Gastrocnemius medialis (tissue), 4 donors: ENCODE results near the gene NAA25. TPM values are rescaled to one million over a fixed set of nuclear protein-coding genes. Genes with fewer than 3 reads are reported as not detected.
"Not testable (repeated sequence)": the region's sequence is repeated elsewhere in the genome, so short reads cannot be mapped to it uniquely, and the experiment has no call there.

Experiments used
- ATAC-seq, 2 donors: fragments of 150-250 bp; one replicate each; pipeline ENCODE4 v1.9.1; 2016
- DNase-seq, 2 donors: peaks; one replicate each; pipeline ENCODE4 v3.0.0-alpha.2; 2019
- H3K27ac ChIP-seq, 4 donors: fragments of 200-600 bp; sonication (generic); 1 replicate in 1 of 4; 2 replicates in 3 of 4; pipeline ENCODE4 v1.5.1; 2016 to 2018; ENCODE audit warnings: mild to moderate bottlenecking in 2 of 4, moderate library complexity in 1 of 4
- H3K27me3 ChIP-seq, 3 donors: fragments of 200-600 bp; sonication (generic) in 2 of 3; 1 replicate in 1 of 3; 2 replicates in 2 of 3; pipeline versions ENCODE4 v1.5.1 to v1.6.0; 2016 to 2019; ENCODE audit warnings: mild to moderate bottlenecking in 1 of 3, moderate library complexity in 1 of 3
- H3K36me3 ChIP-seq, 2 donors: fragments of 200-600 bp; sonication (generic) in 1 of 2; one replicate each; pipeline ENCODE4 v1.5.1; 2017 to 2018
- H3K4me1 ChIP-seq, 2 donors: fragments of 200-600 bp; sonication (generic) in 1 of 2; one replicate each; pipeline ENCODE4 v1.5.1; 2016 to 2017; ENCODE audit warnings: mild to moderate bottlenecking in 2 of 2
- H3K4me3 ChIP-seq, 4 donors: fragments of 200-600 bp; sonication (generic) in 3 of 4; 1 replicate in 1 of 4; 2 replicates in 3 of 4; pipeline ENCODE4 v1.5.1; 2016 to 2019; ENCODE audit warnings: mild to moderate bottlenecking in 2 of 4
- H3K9me3 ChIP-seq, 3 donors: fragments of 200-600 bp; sonication (generic) in 2 of 3; 1 replicate in 1 of 3; 2 replicates in 2 of 3; pipeline ENCODE4 v1.5.1; 2016 to 2019
- POLR2A ChIP-seq, 2 donors: fragments of 450-650 bp; IDR thresholded peaks; one replicate each; pipeline ENCODE4 v1.6.1; 2017; ENCODE audit warnings: antibody characterized with exemption in 2 of 2, mild to moderate bottlenecking in 2 of 2, moderate library complexity in 2 of 2
- in situ Hi-C, 4 donors: fragments of 200-750 bp; cut with MboI; loops; one replicate each; pipeline versions ENCODE4 v1.15.0 to v1.8.0; 2017; ENCODE audit warnings: low sequenced_read_pairs in 4 of 4
- intact Hi-C: fragments of 100-400 bp; cut with DNase I; formaldehyde crosslinking; loops from one replicate; pipeline ENCODE4 v1.15.1; 2023; ENCODE audit warnings: low total_unique reads
- total RNA-seq, 4 donors: library from RNA; depleted of rRNA; stranded (reverse); fragments of >200 nt; gene quantifications; one replicate each; pipeline versions ENCODE4 v1.1.0 to v1.2.3, GENCODE V29; 2016
- TF ChIP-seq, protein P1 (sequence below), 5 experiments: fragments of 450-650 bp in 3 of 5; fragments of 200-600 bp in 2 of 5; sonication (generic) in 2 of 5; IDR thresholded peaks in 4 of 5; conservative IDR thresholded peaks in 1 of 5; 1 replicate in 4 of 5; 2 replicates in 1 of 5; pipeline ENCODE4 v1.5.1; 2016 to 2019; ENCODE audit warnings: antibody characterized with exemption in 5 of 5, mild to moderate bottlenecking in 3 of 5, moderate library complexity in 3 of 5

The NAA25 gene
- total RNA-seq, 4 donors from 2014 or later, result 17.2 to 44.6 (median 25.5) TPM

DNA sequence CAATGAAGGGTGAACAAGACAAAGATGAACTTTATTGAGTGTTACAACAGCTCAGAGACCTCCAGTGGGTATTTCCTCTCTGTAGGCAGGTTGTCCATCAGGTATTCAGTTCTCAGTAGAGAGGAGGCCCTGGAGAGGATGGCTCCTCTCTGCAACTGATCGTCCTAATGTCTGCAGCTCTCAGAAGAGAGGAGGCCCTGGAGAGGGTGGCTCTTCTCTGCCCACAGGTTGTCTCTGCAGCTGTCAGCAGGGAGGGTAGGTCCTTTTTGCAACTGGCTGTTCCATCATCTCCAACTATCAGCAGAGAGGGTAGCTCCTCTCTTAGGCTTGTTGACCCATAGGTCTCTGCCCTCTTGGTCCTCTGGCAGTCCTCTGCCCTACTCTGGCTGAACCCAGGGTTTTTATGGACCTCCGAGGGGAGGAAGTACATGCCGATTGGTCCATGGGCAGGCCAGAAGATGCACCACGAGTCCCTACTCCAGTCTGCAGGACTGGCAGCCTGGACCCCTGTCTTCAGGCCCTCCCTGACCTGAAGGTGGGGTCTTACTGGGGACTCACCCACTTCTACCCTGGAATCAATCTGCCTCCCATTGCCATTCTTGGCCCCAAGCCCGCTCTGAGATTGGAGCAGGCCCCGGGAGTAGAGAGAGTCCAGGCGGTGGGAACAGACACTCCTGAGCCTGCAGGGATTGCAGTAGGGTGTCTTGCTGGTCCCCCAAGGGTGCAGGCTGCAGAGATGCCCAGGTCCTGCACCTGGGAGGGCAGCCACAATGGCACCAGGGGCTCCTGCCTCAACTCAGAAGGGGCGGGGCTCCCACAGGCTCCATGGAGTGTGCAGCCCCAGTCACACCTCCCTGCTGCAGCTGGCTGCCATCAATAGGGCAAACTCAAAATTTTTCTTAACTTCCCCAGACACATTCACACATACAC is 97.9 kb downstream of the NAA25 start:
- in situ Hi-C loops, result loop anchor here in 1 of 4 donors (10.0 kb wide), 1 partner anchor 66 kb away; no protein-coding TSS in a partner anchor
- ATAC-seq, result no peak

DNA sequence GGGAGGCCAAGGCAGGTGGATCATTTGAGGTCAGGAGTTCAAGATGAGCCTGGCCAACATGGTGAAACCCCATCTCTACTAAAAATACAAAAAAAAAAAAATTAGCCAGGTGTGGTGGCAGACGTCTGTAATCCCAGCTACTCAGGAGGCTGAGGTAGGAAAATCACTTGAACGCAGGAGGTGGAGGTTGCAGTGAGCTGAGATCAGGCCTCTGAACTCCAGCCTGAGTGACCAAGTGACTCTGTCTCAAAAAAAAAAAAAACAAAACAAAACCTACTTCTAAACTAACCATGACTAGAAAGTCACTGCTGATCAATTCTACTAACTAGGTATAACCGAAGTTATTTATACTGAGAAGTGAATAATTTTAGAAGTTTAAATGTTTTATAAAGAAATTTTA is 99.0 kb downstream of the NAA25 start:
- H3K27ac ChIP-seq, DNase-seq, H3K4me3 ChIP-seq, H3K27me3 ChIP-seq, in situ Hi-C loops, H3K36me3 ChIP-seq, ATAC-seq, H3K9me3 ChIP-seq, intact Hi-C loops: not testable (repeated sequence)
- H3K4me1 ChIP-seq, result peaks cover 22 to 27% of the 10 kb centered on the region in 2 donors

More for the DNA sequence above, 97.9 kb downstream of the NAA25 start:
- Histone ChIP-seq H3K27ac (no peak overlapping the region), H3K4me1 (peaks cover 25 to 31% of the 10 kb centered on the region in 2 donors), H3K27me3 (no peaks in the 10 kb centered on the region), H3K9me3 (no peaks in the 10 kb centered on the region), H3K36me3 (peaks cover 0 to 3% of the 10 kb centered on the region in 2 donors), H3K4me3 (no peak overlapping the region)
- TF ChIP-seq, protein P1, sequence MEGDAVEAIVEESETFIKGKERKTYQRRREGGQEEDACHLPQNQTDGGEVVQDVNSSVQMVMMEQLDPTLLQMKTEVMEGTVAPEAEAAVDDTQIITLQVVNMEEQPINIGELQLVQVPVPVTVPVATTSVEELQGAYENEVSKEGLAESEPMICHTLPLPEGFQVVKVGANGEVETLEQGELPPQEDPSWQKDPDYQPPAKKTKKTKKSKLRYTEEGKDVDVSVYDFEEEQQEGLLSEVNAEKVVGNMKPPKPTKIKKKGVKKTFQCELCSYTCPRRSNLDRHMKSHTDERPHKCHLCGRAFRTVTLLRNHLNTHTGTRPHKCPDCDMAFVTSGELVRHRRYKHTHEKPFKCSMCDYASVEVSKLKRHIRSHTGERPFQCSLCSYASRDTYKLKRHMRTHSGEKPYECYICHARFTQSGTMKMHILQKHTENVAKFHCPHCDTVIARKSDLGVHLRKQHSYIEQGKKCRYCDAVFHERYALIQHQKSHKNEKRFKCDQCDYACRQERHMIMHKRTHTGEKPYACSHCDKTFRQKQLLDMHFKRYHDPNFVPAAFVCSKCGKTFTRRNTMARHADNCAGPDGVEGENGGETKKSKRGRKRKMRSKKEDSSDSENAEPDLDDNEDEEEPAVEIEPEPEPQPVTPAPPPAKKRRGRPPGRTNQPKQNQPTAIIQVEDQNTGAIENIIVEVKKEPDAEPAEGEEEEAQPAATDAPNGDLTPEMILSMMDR (IDR thresholded peaks at IDR 0.05 in 4 of 5, conservative IDR thresholded peaks at IDR 0.05 in 1 of 5), result no peak
- no peak for TF ChIP-seq POLR2A (IDR thresholded peaks at IDR 0.05)
- no peak for DNase-seq
- intact Hi-C loops, result loop anchor here (5.0 kb wide), 1 partner anchor 168 kb away; the partner anchor contains the start of gene MAPKAPK5

DNA sequence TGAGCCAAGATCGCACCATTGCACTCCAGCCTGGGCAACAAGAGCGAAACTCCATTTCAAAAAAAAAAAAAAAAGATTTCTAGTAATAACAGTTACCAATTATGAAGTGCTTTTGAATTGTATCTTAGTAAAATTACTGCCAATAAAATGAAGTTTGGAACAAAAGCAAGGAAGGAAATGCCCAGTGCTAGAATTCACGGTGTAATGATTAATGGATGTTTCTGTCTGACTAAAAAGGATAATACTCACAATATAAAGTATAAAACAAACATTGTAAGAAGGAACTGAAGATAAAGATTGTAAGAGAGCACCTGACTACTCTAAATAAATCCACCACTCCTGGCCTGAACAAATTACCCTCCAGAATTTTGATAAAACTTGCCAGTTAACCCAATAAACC is 99.7 kb downstream of the NAA25 start:
- Histone ChIP-seq H3K9me3 (no peaks in the 10 kb centered on the region), H3K36me3 (no peaks in the 10 kb centered on the region), H3K27me3 (no peaks in the 10 kb centered on the region), H3K4me3 (no peak overlapping the region), H3K27ac (no peak overlapping the region), H3K4me1 (peaks cover 15 to 20% of the 10 kb centered on the region in 2 donors)
- in situ Hi-C loops (no loop called here), intact Hi-C loops (no loop called here)
- no peak for ATAC-seq
- DNase-seq, result no peak
- TF ChIP-seq POLR2A (IDR thresholded peaks at IDR 0.05), result no peak
- TF ChIP-seq, protein P1 (IDR thresholded peaks at IDR 0.05 in 4 of 5, conservative IDR thresholded peaks at IDR 0.05 in 1 of 5), result no peak

DNA sequence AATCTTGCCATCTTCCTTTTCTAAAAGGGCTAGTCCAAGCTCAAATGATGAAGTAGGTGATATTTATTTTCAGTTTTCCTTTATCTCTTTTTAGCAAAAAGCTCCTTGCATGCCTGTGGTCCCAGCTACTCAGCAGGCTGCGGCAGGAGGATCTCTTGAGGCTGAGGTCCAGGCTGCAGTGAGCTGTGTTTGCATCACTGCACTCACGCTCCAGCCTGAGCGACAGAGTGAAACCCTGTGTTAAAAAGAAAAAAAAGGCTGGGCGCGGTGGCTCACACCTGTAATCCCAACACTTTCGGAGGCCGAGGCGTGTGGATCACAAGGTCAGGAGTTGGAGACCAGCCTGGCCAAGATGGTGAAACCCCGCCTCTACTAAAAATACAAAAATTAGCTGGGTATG is 100.6 kb downstream of the NAA25 start:
- intact Hi-C loops (no loop called here), in situ Hi-C loops (no loop called here)
- ATAC-seq (no peak), DNase-seq (no peak)
- Histone ChIP-seq H3K36me3 (no peaks in the 10 kb centered on the region), H3K27ac (no peak overlapping the region), H3K4me1 (peaks cover 15 to 18% of the 10 kb centered on the region in 2 donors), H3K27me3 (no peaks in the 10 kb centered on the region), H3K9me3 (no peaks in the 10 kb centered on the region), H3K4me3 (no peak overlapping the region)
- no peak for TF ChIP-seq POLR2A (IDR thresholded peaks at IDR 0.05)
- TF ChIP-seq, protein P1 (IDR thresholded peaks at IDR 0.05 in 4 of 5, conservative IDR thresholded peaks at IDR 0.05 in 1 of 5), result no peak
